SU-DHL-6 (cell line): ENCODE data around the gene PLXDC1.

ENCODE experiments used
- H2AFZ ChIP-seq: fragments of 200-600 bp; sonication (generic); 2 replicates; pipeline ENCODE4 v1.6.1; 2014; ENCODE audit warnings: low read depth, mild to moderate bottlenecking, moderate library complexity, mixed read lengths, antibody characterized with exemption, low read length; ENCODE audit not compliant: severe bottlenecking
- H3F3A ChIP-seq: fragments of 200-600 bp; shearing (Covaris generic); 2 replicates; pipeline ENCODE4 v1.6.0; 2016; ENCODE audit warnings: antibody characterized with exemption, mild to moderate bottlenecking; ENCODE audit not compliant: insufficient read depth
- H3K27ac ChIP-seq: fragments of 200-600 bp; sonication (generic); 2 replicates; pipeline ENCODE4 v1.5.1; 2016; ENCODE audit warnings: low read depth, mild to moderate bottlenecking, low read length, moderate library complexity, mixed read lengths
- H3K27me3 ChIP-seq: fragments of 200-600 bp; sonication (generic), shearing (Covaris generic); 2 replicates; pipeline ENCODE4 v1.6.0; 2014; ENCODE audit warnings: mild to moderate bottlenecking, low read length
- H3K36me3 ChIP-seq: fragments of 200-600 bp; sonication (generic); 2 replicates; pipeline ENCODE4 v1.6.1; 2014; ENCODE audit warnings: mild to moderate bottlenecking, low read length, mixed read lengths
- H3K4me2 ChIP-seq: fragments of 300-600, 200-600 bp; shearing (Covaris generic), sonication (generic); 2 replicates; pipeline ENCODE4 v1.6.0; 2014; ENCODE audit warnings: low read length, low read depth, mild to moderate bottlenecking; ENCODE audit not compliant: poor library complexity, severe bottlenecking
- H3K4me3 ChIP-seq: fragments of 200-600 bp; sonication (generic); 2 replicates; pipeline ENCODE4 v1.5.1; 2014; ENCODE audit warnings: antibody characterized with exemption, low read length, mild to moderate bottlenecking, mixed read lengths; ENCODE audit not compliant: insufficient read depth, poor library complexity, severe bottlenecking
- H3K79me2 ChIP-seq: fragments of 200-600 bp; sonication (generic); 2 replicates; pipeline ENCODE4 v1.6.1; 2014; ENCODE audit warnings: mild to moderate bottlenecking, low read length, moderate library complexity; ENCODE audit not compliant: insufficient read depth
- H3K9ac ChIP-seq: fragments of 200-600 bp; sonication (generic); 2 replicates; pipeline ENCODE4 v1.7.0; 2014; ENCODE audit warnings: mild to moderate bottlenecking, low read length
- H3K9me2 ChIP-seq: fragments of 200-600 bp; sonication (generic); replicated peaks from 2 replicates; pipeline ENCODE4 v1.6.1; 2014; ENCODE audit warnings: low read length; ENCODE audit not compliant: insufficient read depth
- H3K9me3 ChIP-seq: fragments of 200-600 bp; sonication (generic); 2 replicates; pipeline ENCODE4 v1.6.1; 2014; ENCODE audit warnings: low read length, mixed read lengths; ENCODE audit not compliant: insufficient read depth
- H4K20me1 ChIP-seq: fragments of 200-600 bp; sonication (generic); 2 replicates; pipeline ENCODE4 v1.6.1; 2014; ENCODE audit warnings: low read depth, mild to moderate bottlenecking, antibody characterized with exemption, low read length, moderate library complexity, mixed read lengths
- CTCF ChIP-seq: fragments of 200-600 bp; sonication (generic); IDR thresholded peaks from one replicate; pipeline ENCODE4 v1.5.1; 2017; ENCODE audit warnings: antibody characterized with exemption, mild to moderate bottlenecking, low read length, moderate library complexity; ENCODE audit not compliant: insufficient read depth, poor library complexity, severe bottlenecking
- EZH2phosphoT487 ChIP-seq: fragments of 200-600 bp; sonication (generic), shearing (Covaris generic); conservative IDR thresholded peaks from 2 replicates; pipeline ENCODE4 v1.6.1; 2018; ENCODE audit warnings: mild to moderate bottlenecking, antibody characterized with exemption, low read length, moderate library complexity, mixed read lengths

The PLXDC1 gene

DNA sequence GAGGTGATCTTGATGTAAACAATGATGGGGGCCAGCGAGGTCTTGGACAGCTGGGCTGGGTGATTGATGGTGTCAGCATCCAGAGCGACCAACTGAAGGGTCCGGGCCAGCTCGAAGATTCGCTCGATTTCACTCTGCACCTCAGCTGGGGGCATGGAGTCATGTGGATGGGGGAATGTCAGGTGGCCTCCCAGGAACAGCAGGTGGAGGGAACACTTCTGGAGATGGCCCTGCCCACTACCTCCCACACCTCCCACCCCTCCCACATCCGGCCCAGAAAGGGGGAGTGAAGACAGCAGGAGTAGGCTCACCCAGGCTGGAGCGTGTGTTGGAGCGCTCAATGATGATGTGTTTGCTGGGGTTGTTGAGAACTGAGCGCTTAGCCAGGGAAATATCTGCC lies 32.3 kb upstream of the PLXDC1 start:
- no peaks in the 10 kb centered on the region for H3K9me3 ChIP-seq
- H3K79me2 ChIP-seq: no peaks in the 10 kb centered on the region
- H3K9ac ChIP-seq: no peak overlapping the region
- H3K27me3 ChIP-seq: no peaks in the 10 kb centered on the region
- no peak overlapping the region for H2AFZ ChIP-seq
- TF ChIP-seq EZH2phosphoT487 (no peak), CTCF (no peak)
- no peaks in the 10 kb centered on the region for H4K20me1 ChIP-seq
- H3K9me2 ChIP-seq: no peaks in the 10 kb centered on the region
- H3K4me2 ChIP-seq: no peak overlapping the region
- no peaks in the 10 kb centered on the region for H3F3A ChIP-seq
- no peak overlapping the region for H3K27ac ChIP-seq
- H3K36me3 ChIP-seq: no peaks in the 10 kb centered on the region; the same call in 1 of the 2 replicates
- H3K4me3 ChIP-seq: no peak overlapping the region

DNA sequence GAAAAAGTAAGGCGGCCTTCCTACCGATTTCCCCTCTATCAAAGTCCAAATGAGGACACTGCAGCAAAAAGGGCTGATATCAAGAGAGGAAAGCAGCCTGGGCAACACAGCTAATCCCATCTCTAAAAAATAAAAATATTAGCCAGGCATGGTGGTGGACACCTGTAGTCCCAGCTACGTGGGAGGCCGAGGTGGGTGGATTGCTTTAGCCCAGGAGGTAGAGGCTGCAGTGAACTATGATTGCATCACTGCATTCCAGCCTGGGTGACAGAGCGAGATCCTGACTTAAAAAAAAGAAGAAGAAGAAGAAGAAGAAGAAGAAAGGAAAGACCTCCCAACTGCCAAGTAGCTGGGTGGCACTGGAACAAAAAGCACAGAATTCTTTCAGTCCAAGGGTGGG lies 31.6 kb upstream of the PLXDC1 start:
- H4K20me1 ChIP-seq: no peaks in the 10 kb centered on the region
- no peaks in the 10 kb centered on the region for H3K79me2 ChIP-seq
- H3K36me3 ChIP-seq: no peaks in the 10 kb centered on the region; the same call in 1 of the 2 replicates
- H3K27me3 ChIP-seq: no peaks in the 10 kb centered on the region
- no peaks in the 10 kb centered on the region for H3K9me3 ChIP-seq
- no peak overlapping the region for H3K4me2 ChIP-seq
- no peak overlapping the region for H2AFZ ChIP-seq
- no peak overlapping the region for H3K9ac ChIP-seq
- no peaks in the 10 kb centered on the region for H3F3A ChIP-seq
- no peak overlapping the region for H3K27ac ChIP-seq
- H3K4me3 ChIP-seq: no peak overlapping the region
- TF ChIP-seq EZH2phosphoT487: no peak
- TF ChIP-seq CTCF: no peak
- H3K9me2 ChIP-seq: no peaks in the 10 kb centered on the region

GRCh38 chr17:39181303-39181702 lies 29.9 kb upstream of the PLXDC1 start:
- Histone ChIP-seq H3K9me3 (no peaks in the 10 kb centered on the region), H2AFZ (no peak overlapping the region), H3K27me3 (no peaks in the 10 kb centered on the region), H3F3A (no peaks in the 10 kb centered on the region), H3K4me3 (no peak overlapping the region), H3K9me2 (no peaks in the 10 kb centered on the region), H3K79me2 (no peaks in the 10 kb centered on the region), H4K20me1 (no peaks in the 10 kb centered on the region), H3K36me3 (no peaks in the 10 kb centered on the region; the same call in 1 of the 2 replicates), H3K27ac (no peak overlapping the region), H3K9ac (no peak overlapping the region), H3K4me2 (no peak overlapping the region)
- no peak for TF ChIP-seq EZH2phosphoT487
- TF ChIP-seq CTCF: no peak
